HEK293 (cell line): Measurements from ENCODE around the gene NR2C2AP.

ENCODE experiments used
- GLI4 ChIP-seq: fragments of 450-650 bp; formaldehyde crosslinking; IDR thresholded peaks from 2 replicates; pipeline ENCODE4 v1.5.1; 2016; ENCODE audit warnings: missing biosample characterization, missing genetic modification characterization
- OSR2 ChIP-seq: fragments of 450-650 bp; formaldehyde crosslinking; IDR thresholded peaks from 2 replicates; pipeline ENCODE4 v1.5.1; 2016; ENCODE audit warnings: missing biosample characterization, missing genetic modification characterization
- PRDM1 ChIP-seq: fragments of 450-650 bp; formaldehyde crosslinking; IDR thresholded peaks from 2 replicates; pipeline ENCODE4; 2016; ENCODE audit warnings: missing biosample characterization, missing genetic modification characterization
- SP3 ChIP-seq: fragments of 450-650 bp; formaldehyde crosslinking; IDR thresholded peaks from 2 replicates; pipeline ENCODE4 v1.5.1; 2016; ENCODE audit warnings: missing biosample characterization, missing genetic modification characterization
- YY2 ChIP-seq: fragments of 450-650 bp; formaldehyde crosslinking; IDR thresholded peaks from 2 replicates; pipeline ENCODE4 v1.5.1; 2016; ENCODE audit warnings: missing biosample characterization, missing genetic modification characterization
- ZBTB20 ChIP-seq: fragments of 450-650 bp; formaldehyde crosslinking; IDR thresholded peaks from 2 replicates; pipeline ENCODE4 v1.5.1; 2016; ENCODE audit warnings: missing biosample characterization, missing genetic modification characterization
- ZBTB48 ChIP-seq: fragments of 450-650 bp; formaldehyde crosslinking; IDR thresholded peaks from 2 replicates; pipeline ENCODE4 v1.5.1; 2016; ENCODE audit warnings: missing biosample characterization, missing genetic modification characterization
- ZBTB8A ChIP-seq: fragments of 450-650 bp; formaldehyde crosslinking; IDR thresholded peaks from 2 replicates; pipeline ENCODE4 v1.5.1; 2016; ENCODE audit warnings: missing biosample characterization, missing genetic modification characterization
- ZFP37 ChIP-seq: fragments of 450-650 bp; formaldehyde crosslinking; IDR thresholded peaks from 2 replicates; pipeline ENCODE4 v1.5.1; 2016; ENCODE audit warnings: missing biosample characterization, missing genetic modification characterization
- ZNF114 ChIP-seq: fragments of 450-650 bp; formaldehyde crosslinking; IDR thresholded peaks from 2 replicates; pipeline ENCODE4 v1.5.0; 2017; ENCODE audit warnings: missing biosample characterization, missing genetic modification characterization
- ZNF155 ChIP-seq: fragments of 450-650 bp; formaldehyde crosslinking; IDR thresholded peaks from 2 replicates; pipeline ENCODE4 v1.5.1; 2016; ENCODE audit warnings: missing biosample characterization, missing genetic modification characterization
- ZNF169 ChIP-seq: fragments of 450-650 bp; formaldehyde crosslinking; IDR thresholded peaks from 2 replicates; pipeline ENCODE4 v1.5.1; 2016; ENCODE audit warnings: missing biosample characterization, missing genetic modification characterization
- ZNF2 ChIP-seq: fragments of 450-650 bp; formaldehyde crosslinking; IDR thresholded peaks from 2 replicates; pipeline ENCODE4 v1.5.1; 2016; ENCODE audit warnings: missing biosample characterization, missing genetic modification characterization
- ZNF324 ChIP-seq: fragments of 450-650 bp; formaldehyde crosslinking; IDR thresholded peaks from 2 replicates; pipeline ENCODE4 v1.5.1; 2016; ENCODE audit warnings: missing biosample characterization, missing genetic modification characterization
- ZNF394 ChIP-seq: fragments of 450-650 bp; formaldehyde crosslinking; IDR thresholded peaks from 2 replicates; pipeline ENCODE4 v1.5.1; 2016; ENCODE audit warnings: missing biosample characterization, missing genetic modification characterization, mild to moderate bottlenecking, moderate library complexity, borderline replicate concordance
- ZNF530 ChIP-seq: fragments of 450-650 bp; formaldehyde crosslinking; IDR thresholded peaks from 2 replicates; pipeline ENCODE4 v1.5.1; 2016; ENCODE audit warnings: low read depth, missing biosample characterization, missing genetic modification characterization
- ZNF585B ChIP-seq: fragments of 450-650 bp; formaldehyde crosslinking; IDR thresholded peaks from 2 replicates; pipeline ENCODE4 v1.5.1; 2016; ENCODE audit warnings: missing biosample characterization, missing genetic modification characterization
- ZNF610 ChIP-seq: fragments of 450-650 bp; formaldehyde crosslinking; IDR thresholded peaks from 2 replicates; pipeline ENCODE4 v1.5.1; 2016; ENCODE audit warnings: missing biosample characterization, missing genetic modification characterization, borderline replicate concordance
- ZNF621 ChIP-seq: fragments of 450-650 bp; formaldehyde crosslinking; IDR thresholded peaks from 2 replicates; pipeline ENCODE4 v1.5.1; 2017; ENCODE audit warnings: missing biosample characterization, missing genetic modification characterization
- ZNF664 ChIP-seq: fragments of 450-650 bp; formaldehyde crosslinking; IDR thresholded peaks from 2 replicates; pipeline ENCODE4 v1.5.1; 2016; ENCODE audit warnings: missing biosample characterization, missing genetic modification characterization
- ZNF76 ChIP-seq: fragments of 450-650 bp; formaldehyde crosslinking; IDR thresholded peaks from 2 replicates; pipeline ENCODE4; 2016; ENCODE audit warnings: low read depth, missing biosample characterization, missing genetic modification characterization, borderline replicate concordance
- ZNF791 ChIP-seq: fragments of 450-650 bp; formaldehyde crosslinking; IDR thresholded peaks from 2 replicates; pipeline ENCODE4 v1.5.1; 2016; ENCODE audit warnings: missing biosample characterization, missing genetic modification characterization
- ZNF830 ChIP-seq: fragments of 450-650 bp; IDR thresholded peaks from 2 replicates; pipeline ENCODE4 v1.5.0; 2018; ENCODE audit warnings: missing biosample characterization, missing genetic modification characterization, low read depth, mild to moderate bottlenecking, moderate library complexity
- TF ChIP-seq, protein P1 (sequence below): fragments of 450-650 bp; formaldehyde crosslinking; IDR thresholded peaks from 2 replicates; pipeline ENCODE4 v1.5.1; 2016; ENCODE audit warnings: missing biosample characterization, missing genetic modification characterization, low read depth
- TF ChIP-seq, protein P2 (sequence below): fragments of 450-650 bp; formaldehyde crosslinking; IDR thresholded peaks from 2 replicates; pipeline ENCODE4 v1.5.1; 2017; ENCODE audit warnings: missing biosample characterization, mild to moderate bottlenecking, missing genetic modification characterization, moderate library complexity
- TF ChIP-seq, protein P3 (sequence below): fragments of 450-650 bp; formaldehyde crosslinking; IDR thresholded peaks from 2 replicates; pipeline ENCODE4 v1.5.1; 2016; ENCODE audit warnings: missing biosample characterization, missing genetic modification characterization
- TF ChIP-seq, protein P4 (sequence below): fragments of 450-650 bp; formaldehyde crosslinking; IDR thresholded peaks from 2 replicates; pipeline ENCODE4 v1.5.1; 2017; ENCODE audit warnings: missing biosample characterization, missing genetic modification characterization
- TF ChIP-seq, protein P5 (sequence below): fragments of 450-650 bp; formaldehyde crosslinking; IDR thresholded peaks from 2 replicates; pipeline ENCODE4 v1.5.1; 2017; ENCODE audit warnings: missing biosample characterization, missing genetic modification characterization
- TF ChIP-seq, protein P6 (sequence below): fragments of 450-650 bp; formaldehyde crosslinking; IDR thresholded peaks from 2 replicates; pipeline ENCODE4 v1.5.1; 2016; ENCODE audit warnings: missing biosample characterization, missing genetic modification characterization
- TF ChIP-seq, protein P7 (sequence below): fragments of 450-650 bp; formaldehyde crosslinking; IDR thresholded peaks from 2 replicates; pipeline ENCODE4 v1.5.1; 2017; ENCODE audit warnings: missing biosample characterization, missing genetic modification characterization

NR2C2AP gene

DNA sequence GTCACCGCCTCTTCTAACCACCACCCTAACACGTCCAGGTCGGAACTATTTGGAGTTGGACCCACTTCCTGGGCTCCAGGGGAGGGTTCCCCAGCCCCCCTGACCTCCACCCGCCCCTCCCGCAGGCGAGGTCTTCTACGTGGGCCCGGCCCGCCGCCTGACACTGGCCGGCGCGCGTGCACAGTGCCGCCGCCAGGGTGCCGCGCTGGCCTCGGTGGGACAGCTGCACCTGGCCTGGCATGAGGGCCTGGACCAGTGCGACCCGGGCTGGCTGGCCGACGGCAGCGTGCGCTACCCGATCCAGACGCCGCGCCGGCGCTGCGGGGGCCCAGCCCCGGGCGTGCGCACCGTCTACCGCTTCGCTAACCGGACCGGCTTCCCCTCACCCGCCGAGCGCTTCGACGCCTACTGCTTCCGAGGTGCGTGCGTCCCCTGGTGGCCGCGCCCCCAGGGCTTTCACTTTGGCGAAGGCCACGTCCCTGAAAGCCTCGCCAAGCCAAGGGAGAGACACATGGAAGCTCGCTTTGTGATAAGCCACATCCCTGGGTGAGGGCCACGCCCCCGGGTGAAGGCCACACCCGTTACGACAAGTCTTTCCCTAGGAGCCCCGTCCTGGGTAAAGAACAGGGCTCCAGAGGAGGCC is 21.8 kb upstream of the NR2C2AP start (continued):
- no peak for TF ChIP-seq ZNF155 (tag by site-specific recombination)
- TF ChIP-seq SP3 (tag by site-specific recombination) = 0 out of 2 replicates have a peak, but pooled peaks have one; percentile 21
- TF ChIP-seq PRDM1 (tag by site-specific recombination) = no peak
- TF ChIP-seq ZNF324 (tag by site-specific recombination) = no peak
- TF ChIP-seq ZBTB8A (tag by site-specific recombination) = no peak
- TF ChIP-seq, protein P1, sequence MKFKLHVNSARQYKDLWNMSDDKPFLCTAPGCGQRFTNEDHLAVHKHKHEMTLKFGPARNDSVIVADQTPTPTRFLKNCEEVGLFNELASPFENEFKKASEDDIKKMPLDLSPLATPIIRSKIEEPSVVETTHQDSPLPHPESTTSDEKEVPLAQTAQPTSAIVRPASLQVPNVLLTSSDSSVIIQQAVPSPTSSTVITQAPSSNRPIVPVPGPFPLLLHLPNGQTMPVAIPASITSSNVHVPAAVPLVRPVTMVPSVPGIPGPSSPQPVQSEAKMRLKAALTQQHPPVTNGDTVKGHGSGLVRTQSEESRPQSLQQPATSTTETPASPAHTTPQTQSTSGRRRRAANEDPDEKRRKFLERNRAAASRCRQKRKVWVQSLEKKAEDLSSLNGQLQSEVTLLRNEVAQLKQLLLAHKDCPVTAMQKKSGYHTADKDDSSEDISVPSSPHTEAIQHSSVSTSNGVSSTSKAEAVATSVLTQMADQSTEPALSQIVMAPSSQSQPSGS (tag by site-specific recombination) = no peak
- TF ChIP-seq, protein P2, sequence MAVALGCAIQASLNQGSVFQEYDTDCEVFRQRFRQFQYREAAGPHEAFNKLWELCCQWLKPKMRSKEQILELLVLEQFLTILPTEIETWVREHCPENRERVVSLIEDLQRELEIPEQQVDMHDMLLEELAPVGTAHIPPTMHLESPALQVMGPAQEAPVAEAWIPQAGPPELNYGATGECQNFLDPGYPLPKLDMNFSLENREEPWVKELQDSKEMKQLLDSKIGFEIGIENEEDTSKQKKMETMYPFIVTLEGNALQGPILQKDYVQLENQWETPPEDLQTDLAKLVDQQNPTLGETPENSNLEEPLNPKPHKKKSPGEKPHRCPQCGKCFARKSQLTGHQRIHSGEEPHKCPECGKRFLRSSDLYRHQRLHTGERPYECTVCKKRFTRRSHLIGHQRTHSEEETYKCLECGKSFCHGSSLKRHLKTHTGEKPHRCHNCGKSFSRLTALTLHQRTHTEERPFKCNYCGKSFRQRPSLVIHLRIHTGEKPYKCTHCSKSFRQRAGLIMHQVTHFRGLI (tag by site-specific recombination) = no peak
- TF ChIP-seq, protein P3, sequence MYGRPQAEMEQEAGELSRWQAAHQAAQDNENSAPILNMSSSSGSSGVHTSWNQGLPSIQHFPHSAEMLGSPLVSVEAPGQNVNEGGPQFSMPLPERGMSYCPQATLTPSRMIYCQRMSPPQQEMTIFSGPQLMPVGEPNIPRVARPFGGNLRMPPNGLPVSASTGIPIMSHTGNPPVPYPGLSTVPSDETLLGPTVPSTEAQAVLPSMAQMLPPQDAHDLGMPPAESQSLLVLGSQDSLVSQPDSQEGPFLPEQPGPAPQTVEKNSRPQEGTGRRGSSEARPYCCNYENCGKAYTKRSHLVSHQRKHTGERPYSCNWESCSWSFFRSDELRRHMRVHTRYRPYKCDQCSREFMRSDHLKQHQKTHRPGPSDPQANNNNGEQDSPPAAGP = no peak
- TF ChIP-seq GLI4 (tag by site-specific recombination) = no peak
- TF ChIP-seq ZNF530 = no peak
- no peak for TF ChIP-seq YY2
- no peak for TF ChIP-seq ZBTB20
- no peak for TF ChIP-seq ZNF585B (tag by site-specific recombination)
- no peak for TF ChIP-seq ZNF394 (tag by site-specific recombination)
- no peak for TF ChIP-seq ZNF791 (tag by site-specific recombination)
- TF ChIP-seq, protein P4, sequence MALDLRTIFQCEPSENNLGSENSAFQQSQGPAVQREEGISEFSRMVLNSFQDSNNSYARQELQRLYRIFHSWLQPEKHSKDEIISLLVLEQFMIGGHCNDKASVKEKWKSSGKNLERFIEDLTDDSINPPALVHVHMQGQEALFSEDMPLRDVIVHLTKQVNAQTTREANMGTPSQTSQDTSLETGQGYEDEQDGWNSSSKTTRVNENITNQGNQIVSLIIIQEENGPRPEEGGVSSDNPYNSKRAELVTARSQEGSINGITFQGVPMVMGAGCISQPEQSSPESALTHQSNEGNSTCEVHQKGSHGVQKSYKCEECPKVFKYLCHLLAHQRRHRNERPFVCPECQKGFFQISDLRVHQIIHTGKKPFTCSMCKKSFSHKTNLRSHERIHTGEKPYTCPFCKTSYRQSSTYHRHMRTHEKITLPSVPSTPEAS (tag by site-specific recombination) = no peak
- TF ChIP-seq, protein P5, sequence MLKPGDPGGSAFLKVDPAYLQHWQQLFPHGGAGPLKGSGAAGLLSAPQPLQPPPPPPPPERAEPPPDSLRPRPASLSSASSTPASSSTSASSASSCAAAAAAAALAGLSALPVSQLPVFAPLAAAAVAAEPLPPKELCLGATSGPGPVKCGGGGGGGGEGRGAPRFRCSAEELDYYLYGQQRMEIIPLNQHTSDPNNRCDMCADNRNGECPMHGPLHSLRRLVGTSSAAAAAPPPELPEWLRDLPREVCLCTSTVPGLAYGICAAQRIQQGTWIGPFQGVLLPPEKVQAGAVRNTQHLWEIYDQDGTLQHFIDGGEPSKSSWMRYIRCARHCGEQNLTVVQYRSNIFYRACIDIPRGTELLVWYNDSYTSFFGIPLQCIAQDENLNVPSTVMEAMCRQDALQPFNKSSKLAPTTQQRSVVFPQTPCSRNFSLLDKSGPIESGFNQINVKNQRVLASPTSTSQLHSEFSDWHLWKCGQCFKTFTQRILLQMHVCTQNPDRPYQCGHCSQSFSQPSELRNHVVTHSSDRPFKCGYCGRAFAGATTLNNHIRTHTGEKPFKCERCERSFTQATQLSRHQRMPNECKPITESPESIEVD (tag by site-specific recombination) = no peak
- TF ChIP-seq ZNF621 (tag by site-specific recombination) = no peak
- TF ChIP-seq ZBTB48 (tag by site-specific recombination) = peak; percentile 75
- peak; percentile 51 for TF ChIP-seq OSR2 (tag by site-specific recombination)
- TF ChIP-seq ZNF114 (tag by site-specific recombination) = no peak
- TF ChIP-seq, protein P6, sequence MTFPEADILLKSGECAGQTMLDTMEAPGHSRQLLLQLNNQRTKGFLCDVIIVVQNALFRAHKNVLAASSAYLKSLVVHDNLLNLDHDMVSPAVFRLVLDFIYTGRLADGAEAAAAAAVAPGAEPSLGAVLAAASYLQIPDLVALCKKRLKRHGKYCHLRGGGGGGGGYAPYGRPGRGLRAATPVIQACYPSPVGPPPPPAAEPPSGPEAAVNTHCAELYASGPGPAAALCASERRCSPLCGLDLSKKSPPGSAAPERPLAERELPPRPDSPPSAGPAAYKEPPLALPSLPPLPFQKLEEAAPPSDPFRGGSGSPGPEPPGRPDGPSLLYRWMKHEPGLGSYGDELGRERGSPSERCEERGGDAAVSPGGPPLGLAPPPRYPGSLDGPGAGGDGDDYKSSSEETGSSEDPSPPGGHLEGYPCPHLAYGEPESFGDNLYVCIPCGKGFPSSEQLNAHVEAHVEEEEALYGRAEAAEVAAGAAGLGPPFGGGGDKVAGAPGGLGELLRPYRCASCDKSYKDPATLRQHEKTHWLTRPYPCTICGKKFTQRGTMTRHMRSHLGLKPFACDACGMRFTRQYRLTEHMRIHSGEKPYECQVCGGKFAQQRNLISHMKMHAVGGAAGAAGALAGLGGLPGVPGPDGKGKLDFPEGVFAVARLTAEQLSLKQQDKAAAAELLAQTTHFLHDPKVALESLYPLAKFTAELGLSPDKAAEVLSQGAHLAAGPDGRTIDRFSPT (tag by site-specific recombination) = no peak
- no peak for TF ChIP-seq ZNF169 (tag by site-specific recombination)
- TF ChIP-seq ZNF664 = no peak
- no peak for TF ChIP-seq ZNF2 (tag by site-specific recombination)
- no peak for TF ChIP-seq ZNF830
- TF ChIP-seq ZNF610 = no peak
- no peak for TF ChIP-seq ZNF76
- TF ChIP-seq, protein P7, sequence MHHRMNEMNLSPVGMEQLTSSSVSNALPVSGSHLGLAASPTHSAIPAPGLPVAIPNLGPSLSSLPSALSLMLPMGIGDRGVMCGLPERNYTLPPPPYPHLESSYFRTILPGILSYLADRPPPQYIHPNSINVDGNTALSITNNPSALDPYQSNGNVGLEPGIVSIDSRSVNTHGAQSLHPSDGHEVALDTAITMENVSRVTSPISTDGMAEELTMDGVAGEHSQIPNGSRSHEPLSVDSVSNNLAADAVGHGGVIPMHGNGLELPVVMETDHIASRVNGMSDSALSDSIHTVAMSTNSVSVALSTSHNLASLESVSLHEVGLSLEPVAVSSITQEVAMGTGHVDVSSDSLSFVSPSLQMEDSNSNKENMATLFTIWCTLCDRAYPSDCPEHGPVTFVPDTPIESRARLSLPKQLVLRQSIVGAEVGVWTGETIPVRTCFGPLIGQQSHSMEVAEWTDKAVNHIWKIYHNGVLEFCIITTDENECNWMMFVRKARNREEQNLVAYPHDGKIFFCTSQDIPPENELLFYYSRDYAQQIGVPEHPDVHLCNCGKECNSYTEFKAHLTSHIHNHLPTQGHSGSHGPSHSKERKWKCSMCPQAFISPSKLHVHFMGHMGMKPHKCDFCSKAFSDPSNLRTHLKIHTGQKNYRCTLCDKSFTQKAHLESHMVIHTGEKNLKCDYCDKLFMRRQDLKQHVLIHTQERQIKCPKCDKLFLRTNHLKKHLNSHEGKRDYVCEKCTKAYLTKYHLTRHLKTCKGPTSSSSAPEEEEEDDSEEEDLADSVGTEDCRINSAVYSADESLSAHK = no peak
- TF ChIP-seq ZFP37 (tag by site-specific recombination) = no peak
